Neural progenitor cell (in vitro differentiated cells): ENCODE measurements around the gene TMEM250. TPM values are rescaled to one million over a fixed set of nuclear protein-coding genes. Genes with fewer than 3 reads are reported as not detected.
A peak's percentile ranks its signal among the peaks of the same experiment; 100 is the strongest.

Experiments
- DNase-seq: peaks from one replicate; pipeline ENCODE4 v3.0.0-alpha.2; 2016; ENCODE audit warnings: low spot score
- H2AFZ ChIP-seq: fragments of 200-600 bp; sonication (generic); replicated peaks from 2 replicates; pipeline ENCODE4 v1.6.1; 2016; ENCODE audit warnings: antibody characterized with exemption
- H3F3A ChIP-seq: fragments of 200-600 bp; sonication (generic); 2 replicates; pipeline ENCODE4 v1.6.1; 2016; ENCODE audit warnings: antibody characterized with exemption, low read depth
- H3K27ac ChIP-seq: fragments of 200-600 bp; sonication (generic); 2 replicates; pipeline ENCODE4 v1.5.1; 2016; ENCODE audit warnings: mild to moderate bottlenecking
- H3K27me3 ChIP-seq: fragments of 200-600 bp; sonication (generic); 2 replicates; pipeline ENCODE4 v1.6.1; 2016; ENCODE audit warnings: mild to moderate bottlenecking, moderate library complexity
- H3K36me3 ChIP-seq: fragments of 200-600 bp; sonication (generic); 2 replicates; pipeline ENCODE4 v1.5.1; 2016
- H3K4me1 ChIP-seq: fragments of 200-600 bp; sonication (generic); 2 replicates; pipeline ENCODE4 v1.6.1; 2016; ENCODE audit warnings: mixed run types
- H3K4me2 ChIP-seq: fragments of 200-600 bp; sonication (generic); 2 replicates; pipeline ENCODE4 v1.6.1; 2016
- H3K4me3 ChIP-seq: fragments of 200-600 bp; sonication (generic); 2 replicates; pipeline ENCODE4 v1.5.1; 2016
- H3K79me2 ChIP-seq: fragments of 200-600 bp; sonication (generic); 2 replicates; pipeline ENCODE4 v1.6.1; 2016; ENCODE audit warnings: low read depth
- H3K9ac ChIP-seq: fragments of 200-600 bp; sonication (generic); 2 replicates; pipeline ENCODE4 v1.6.1; 2016
- H3K9me3 ChIP-seq: fragments of 200-600 bp; sonication (generic); 2 replicates; pipeline ENCODE4 v1.5.1; 2016; ENCODE audit warnings: low read depth
- H4K20me1 ChIP-seq: fragments of 200-600 bp; sonication (generic); 2 replicates; pipeline ENCODE4 v1.6.1; 2016; ENCODE audit warnings: low read depth
- H3K27ac Mint-ChIP-seq: 3 replicates; pipeline ENCODE4 v1.8.0; 2021; ENCODE audit warnings: mixed read lengths
- H3K27me3 Mint-ChIP-seq: 2 replicates; pipeline ENCODE4 v1.8.0; 2022; ENCODE audit warnings: low read depth, mild to moderate bottlenecking, inconsistent platforms, moderate library complexity, mixed read lengths; ENCODE audit not compliant: insufficient read depth
- H3K36me3 Mint-ChIP-seq: 3 replicates; pipeline ENCODE4 v1.8.0; 2021; ENCODE audit warnings: mixed read lengths
- H3K4me1 Mint-ChIP-seq: 3 replicates; pipeline ENCODE4 v1.8.0; 2021; ENCODE audit warnings: mixed read lengths
- H3K4me3 Mint-ChIP-seq: 3 replicates; pipeline ENCODE4 v1.8.0; 2021; ENCODE audit warnings: mild to moderate bottlenecking, moderate library complexity, mixed read lengths
- H3K9me3 Mint-ChIP-seq: 3 replicates; pipeline ENCODE4 v1.8.0; 2020; ENCODE audit warnings: mixed read lengths
- EZH2 ChIP-seq: fragments of 200-600 bp; sonication (generic); IDR thresholded peaks from 2 replicates; pipeline ENCODE4 v1.6.1; 2017; ENCODE audit warnings: antibody characterized with exemption, mild to moderate bottlenecking, moderate library complexity
- EZH2phosphoT487 ChIP-seq: fragments of 200-600 bp; sonication (generic); IDR thresholded peaks from 2 replicates; pipeline ENCODE4 v1.6.1; 2017; ENCODE audit warnings: antibody characterized with exemption
- total RNA-seq: library from RNA; depleted of rRNA; stranded (reverse); fragments of >200 nt; gene quantifications from 2 replicates; pipeline ENCODE4 v1.2.3, GENCODE V29; 2015; ENCODE audit warnings: low replicate concordance
- TF ChIP-seq, protein P1 (sequence below): fragments of 200-600 bp; sonication (generic); IDR thresholded peaks from 2 replicates; pipeline ENCODE4 v1.5.1; 2017; ENCODE audit warnings: antibody characterized with exemption, mild to moderate bottlenecking

TMEM250 gene
- total RNA-seq, 1 donor from 2014 or later = 16.3 TPM

DNA sequence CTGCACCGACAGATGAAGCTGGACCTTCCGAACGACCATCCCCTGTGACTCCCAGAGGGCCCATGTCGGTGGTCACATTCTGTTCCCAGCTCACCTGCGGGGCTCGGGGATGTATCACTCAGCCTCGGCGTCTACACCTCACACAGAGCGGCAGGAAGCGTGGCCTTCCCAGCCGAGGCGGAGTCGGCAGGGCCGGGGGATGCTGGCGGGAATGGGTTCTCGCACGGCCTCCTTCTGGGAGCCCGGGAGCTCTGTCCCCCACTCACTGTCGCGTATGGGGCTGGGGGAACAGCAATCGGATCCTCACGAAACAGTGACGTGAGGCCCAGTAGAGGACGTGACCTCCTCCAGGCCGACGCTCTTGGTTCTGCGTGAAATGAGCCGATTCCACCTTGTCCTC, 44.0 kb downstream of the TMEM250 start:
- Mint-ChIP-seq H3K27ac (no peak overlapping the region), H3K4me3 (no peak overlapping the region), H3K4me1 (peaks cover 3% of the 10 kb centered on the region), H3K36me3 (no peaks in the 10 kb centered on the region), H3K9me3 (no peaks in the 10 kb centered on the region), H3K27me3 (peaks cover 10% of the 10 kb centered on the region)
- H2AFZ ChIP-seq = no peak overlapping the region
- peaks cover 4% of the 10 kb centered on the region for H3F3A ChIP-seq
- H3K4me3 ChIP-seq = no peak overlapping the region
- no peaks in the 10 kb centered on the region for H3K79me2 ChIP-seq
- DNase-seq = peak; percentile 1
- no peak overlapping the region for H3K4me2 ChIP-seq
- TF ChIP-seq EZH2 (no peak), EZH2phosphoT487 (no peak)
- TF ChIP-seq, protein P1, sequence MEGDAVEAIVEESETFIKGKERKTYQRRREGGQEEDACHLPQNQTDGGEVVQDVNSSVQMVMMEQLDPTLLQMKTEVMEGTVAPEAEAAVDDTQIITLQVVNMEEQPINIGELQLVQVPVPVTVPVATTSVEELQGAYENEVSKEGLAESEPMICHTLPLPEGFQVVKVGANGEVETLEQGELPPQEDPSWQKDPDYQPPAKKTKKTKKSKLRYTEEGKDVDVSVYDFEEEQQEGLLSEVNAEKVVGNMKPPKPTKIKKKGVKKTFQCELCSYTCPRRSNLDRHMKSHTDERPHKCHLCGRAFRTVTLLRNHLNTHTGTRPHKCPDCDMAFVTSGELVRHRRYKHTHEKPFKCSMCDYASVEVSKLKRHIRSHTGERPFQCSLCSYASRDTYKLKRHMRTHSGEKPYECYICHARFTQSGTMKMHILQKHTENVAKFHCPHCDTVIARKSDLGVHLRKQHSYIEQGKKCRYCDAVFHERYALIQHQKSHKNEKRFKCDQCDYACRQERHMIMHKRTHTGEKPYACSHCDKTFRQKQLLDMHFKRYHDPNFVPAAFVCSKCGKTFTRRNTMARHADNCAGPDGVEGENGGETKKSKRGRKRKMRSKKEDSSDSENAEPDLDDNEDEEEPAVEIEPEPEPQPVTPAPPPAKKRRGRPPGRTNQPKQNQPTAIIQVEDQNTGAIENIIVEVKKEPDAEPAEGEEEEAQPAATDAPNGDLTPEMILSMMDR = no peak
- no peaks in the 10 kb centered on the region for H3K27me3 ChIP-seq
- no peak overlapping the region for H3K27ac ChIP-seq
- no peaks in the 10 kb centered on the region for H3K9me3 ChIP-seq
- no peaks in the 10 kb centered on the region for H4K20me1 ChIP-seq
- H3K36me3 ChIP-seq = no peaks in the 10 kb centered on the region
- H3K9ac ChIP-seq = no peak overlapping the region
- no peaks in the 10 kb centered on the region for H3K4me1 ChIP-seq

Other genes starting within 250 kb of the TMEM250 start
- 39.3 and 44.9 TPM in 2 replicates for gene CAMSAP1, start 211.3 kb downstream of the TMEM250 start, total RNA-seq
- gene UBAC1, start 157.5 kb downstream of the TMEM250 start, total RNA-seq = 53.6 and 66.0 TPM in 2 replicates
- gene NACC2, start 23.6 kb downstream of the TMEM250 start, total RNA-seq = 4.5 and 9.1 TPM in 2 replicates
- gene LHX3, start 86.3 kb upstream of the TMEM250 start, total RNA-seq = not detected in 2 replicates
- 17.1 and 19.6 TPM in 2 replicates for gene QSOX2, start 126.9 kb upstream of the TMEM250 start, total RNA-seq
- gene CCDC187, start 185.2 kb upstream of the TMEM250 start, total RNA-seq = 0.09 TPM in 1 of 2 replicates, not detected in the other
- 6.2 and 39.7 TPM in 2 replicates for gene GPSM1, start 208.7 kb upstream of the TMEM250 start, total RNA-seq
- 3.4 and 15.8 TPM in 2 replicates for gene DNLZ, start 244.9 kb upstream of the TMEM250 start, total RNA-seq